GM23248 (cell line): ENCODE data around the gene ARHGAP26. TPM values are rescaled to one million over a fixed set of nuclear protein-coding genes. Genes with fewer than 3 reads are reported as not detected.

Experiments
- DNase-seq: peaks from one replicate; pipeline ENCODE4 v3.0.0-alpha.2; 2015
- H2AFZ ChIP-seq: fragments of 200-600 bp; sonication (generic); 2 replicates; pipeline ENCODE4 v1.6.1; 2016; ENCODE audit warnings: antibody characterized with exemption
- H3F3A ChIP-seq: fragments of 200-600 bp; sonication (generic); 2 replicates; pipeline ENCODE4 v1.6.1; 2016; ENCODE audit warnings: mild to moderate bottlenecking, antibody characterized with exemption, mixed run types; ENCODE audit not compliant: insufficient read depth
- H3K27ac ChIP-seq: fragments of 200-600 bp; sonication (generic); 2 replicates; pipeline ENCODE4 v1.5.1; 2016; ENCODE audit warnings: mild to moderate bottlenecking
- H3K27me3 ChIP-seq: fragments of 200-600 bp; sonication (generic); replicated peaks from 2 replicates; pipeline ENCODE4 v1.6.1; 2016; ENCODE audit warnings: mild to moderate bottlenecking; ENCODE audit not compliant: insufficient read depth
- H3K36me3 ChIP-seq: fragments of 200-600 bp; sonication (generic); 2 replicates; pipeline ENCODE4 v1.6.1; 2016; ENCODE audit warnings: low read depth, mild to moderate bottlenecking
- H3K4me1 ChIP-seq: fragments of 200-600 bp; sonication (generic); 2 replicates; pipeline ENCODE4 v1.6.1; 2016; ENCODE audit warnings: mild to moderate bottlenecking; ENCODE audit not compliant: insufficient read depth
- H3K4me2 ChIP-seq: fragments of 200-600 bp; sonication (generic); one replicate; pipeline ENCODE4 v1.6.1; 2016; ENCODE audit warnings: mild to moderate bottlenecking; ENCODE audit not compliant: unreplicated experiment
- H3K4me3 ChIP-seq: fragments of 200-600 bp; sonication (generic); 2 replicates; pipeline ENCODE4 v1.5.1; 2016; ENCODE audit warnings: mild to moderate bottlenecking
- H3K79me2 ChIP-seq: fragments of 200-600 bp; sonication (generic); 2 replicates; pipeline ENCODE4 v1.6.1; 2016; ENCODE audit warnings: mild to moderate bottlenecking; ENCODE audit not compliant: insufficient read depth
- H3K9ac ChIP-seq: fragments of 200-600 bp; sonication (generic); 2 replicates; pipeline ENCODE4 v1.6.1; 2016; ENCODE audit warnings: mild to moderate bottlenecking
- H3K9me2 ChIP-seq: fragments of 200-600 bp; sonication (generic); 2 replicates; pipeline ENCODE4 v1.6.1; 2016; ENCODE audit warnings: mixed run types, mild to moderate bottlenecking, moderate library complexity; ENCODE audit not compliant: insufficient read depth
- H3K9me3 ChIP-seq: fragments of 200-600 bp; sonication (generic); one replicate; pipeline ENCODE4 v1.6.1; 2017; ENCODE audit warnings: low read depth
- H4K20me1 ChIP-seq: fragments of 200-600 bp; sonication (generic); 2 replicates; pipeline ENCODE4 v1.6.0; 2016; ENCODE audit not compliant: insufficient read depth
- EZH2 ChIP-seq: fragments of 200-600 bp; sonication (generic); IDR thresholded peaks from 2 replicates; pipeline ENCODE4 v1.6.1; 2018; ENCODE audit warnings: antibody characterized with exemption, mild to moderate bottlenecking; ENCODE audit not compliant: insufficient read depth, poor library complexity, severe bottlenecking
- EZH2phosphoT487 ChIP-seq: fragments of 200-600 bp; sonication (generic); IDR thresholded peaks from 2 replicates; pipeline ENCODE4 v1.6.1; 2018; ENCODE audit warnings: antibody characterized with exemption, moderate library complexity, mild to moderate bottlenecking, low read depth; ENCODE audit not compliant: insufficient read depth
- WGBS, 2 experiments: methylation state at CpG; one replicate each; pipeline ENCODE4 v1.1.6; 2015 to 2017; ENCODE audit warnings: low lambda C conversion rate in 2 of 2, low coverage in 1 of 2; ENCODE audit errors: missing lambda C conversion rate in 2 of 2; 5-methylcytosine and 5-hydroxymethylcytosine counted together
- in situ Hi-C: fragments of 300-500 bp; cut with MboI; formaldehyde crosslinking; loops from 2 replicates; pipeline ENCODE4 v1.15.0; 2020
- polyA plus RNA-seq: library from polyadenylated mRNA; unstranded; fragments of >200 nt; fragmentation: Nextera tagmentation; extraction: Ambion mirVana; gene quantifications from 2 replicates; pipeline ENCODE4 v1.2.1, GENCODE V29; 2016
- total RNA-seq: library from RNA; depleted of rRNA; stranded (reverse); fragments of >200 nt; shearing (Covaris generic); gene quantifications from 2 replicates; pipeline ENCODE4 v1.2.3, GENCODE V29; 2014

Gene ARHGAP26
- total and polyA plus RNA-seq, 2 experiments from 2014 or later = 1.6 to 1.7 TPM

DNA sequence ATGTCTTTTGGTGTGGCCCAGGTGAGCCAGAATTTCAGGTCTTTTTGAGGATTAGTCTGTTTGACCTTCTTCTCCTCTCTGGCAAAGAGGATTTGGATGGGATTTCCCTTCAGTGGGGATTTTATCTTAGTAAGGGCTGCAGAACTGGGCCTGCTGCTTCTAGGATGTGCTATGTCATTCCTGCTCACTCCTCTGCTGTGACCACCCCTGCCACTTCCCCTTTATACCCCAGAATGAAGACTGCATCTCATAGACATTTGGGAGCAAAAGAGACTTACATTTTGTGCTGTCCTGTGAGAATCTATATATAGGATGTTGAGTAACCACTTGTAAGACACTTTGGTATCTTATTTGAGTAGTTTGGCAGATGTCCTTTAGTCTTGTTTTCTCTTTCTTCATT lies 76.2 kb downstream of the ARHGAP26 start:
- Histone ChIP-seq H3K9me2 (no peaks in the 10 kb centered on the region), H3K9me3 (no peaks in the 10 kb centered on the region), H3K79me2 (no peaks in the 10 kb centered on the region), H3K9ac (no peak overlapping the region), H3F3A (peaks cover 15% of the 10 kb centered on the region; the same call in 1 of the 2 replicates), H3K4me2 (no peak overlapping the region), H3K27me3 (no peaks in the 10 kb centered on the region), H3K4me1 (peaks cover 21% of the 10 kb centered on the region), H3K36me3 (no peaks in the 10 kb centered on the region), H3K4me3 (no peak overlapping the region), H4K20me1 (no peaks in the 10 kb centered on the region), H2AFZ (no peak overlapping the region), H3K27ac (no peak overlapping the region)
- no peak for DNase-seq
- no peak for TF ChIP-seq EZH2
- TF ChIP-seq EZH2phosphoT487 = no peak
- in situ Hi-C loops = no loop called here

DNA sequence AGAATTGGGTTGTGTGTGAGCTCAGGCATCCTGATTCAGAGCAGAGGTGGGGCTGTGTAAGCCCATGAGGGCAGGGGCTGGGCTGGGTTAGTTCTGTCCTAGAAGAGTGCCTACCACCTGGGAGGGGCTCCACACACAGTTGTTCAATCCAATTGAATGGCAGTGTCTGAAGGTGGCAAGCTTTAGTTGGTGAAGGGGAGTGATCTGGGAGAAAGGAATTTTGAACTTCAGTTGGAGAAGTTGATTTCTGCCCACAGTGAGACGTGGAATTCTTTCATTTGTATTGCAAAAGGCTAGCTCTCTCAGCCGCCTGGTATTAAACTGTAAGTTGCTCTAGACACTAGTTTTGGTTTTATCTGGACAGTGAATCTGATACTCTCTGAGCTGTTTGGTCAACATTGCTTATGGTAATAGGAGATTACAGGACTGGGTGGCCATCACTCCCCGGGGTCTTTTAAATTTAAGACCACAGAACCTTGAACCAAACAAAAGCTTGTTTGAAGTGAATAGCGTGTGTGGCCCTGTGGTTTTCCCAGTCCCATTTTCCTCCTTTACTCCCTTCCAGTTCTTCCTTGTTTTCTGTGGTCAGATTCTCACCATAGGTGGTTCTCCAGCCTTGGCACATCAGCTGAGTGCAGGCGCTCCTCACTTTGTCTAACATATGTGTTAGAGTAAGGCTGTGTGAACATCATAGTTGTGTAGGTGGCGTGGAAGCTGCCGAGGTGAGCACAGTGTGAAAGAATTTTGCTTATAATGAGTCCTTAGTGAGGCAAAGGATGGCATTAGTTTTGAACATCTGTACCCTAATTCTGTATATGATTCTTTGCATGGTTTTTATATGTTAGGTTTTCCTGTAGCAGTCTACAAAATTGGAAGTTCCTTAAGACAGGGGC lies 78.0 kb downstream of the ARHGAP26 start:
- no peak for TF ChIP-seq EZH2
- Histone ChIP-seq H3K27ac (peak overlapping the region; percentile 60), H3K4me2 (no peak overlapping the region), H4K20me1 (no peaks in the 10 kb centered on the region), H3K9me2 (no peaks in the 10 kb centered on the region), H3K9ac (no peak overlapping the region), H3K4me1 (peaks cover 13% of the 10 kb centered on the region; the same call in 1 of the 2 replicates), H3K27me3 (no peaks in the 10 kb centered on the region), H3F3A (peaks cover 5% of the 10 kb centered on the region; the same call in 1 of the 2 replicates), H3K36me3 (no peaks in the 10 kb centered on the region), H3K79me2 (no peaks in the 10 kb centered on the region), H3K4me3 (no peak overlapping the region), H3K9me3 (no peaks in the 10 kb centered on the region), H2AFZ (no peak overlapping the region)
- in situ Hi-C loops = no loop called here
- peak; percentile 79 for DNase-seq
- 75 to 79% methylated on average over 7 of the region's 7 CpGs for WGBS, 2 experiments

DNA sequence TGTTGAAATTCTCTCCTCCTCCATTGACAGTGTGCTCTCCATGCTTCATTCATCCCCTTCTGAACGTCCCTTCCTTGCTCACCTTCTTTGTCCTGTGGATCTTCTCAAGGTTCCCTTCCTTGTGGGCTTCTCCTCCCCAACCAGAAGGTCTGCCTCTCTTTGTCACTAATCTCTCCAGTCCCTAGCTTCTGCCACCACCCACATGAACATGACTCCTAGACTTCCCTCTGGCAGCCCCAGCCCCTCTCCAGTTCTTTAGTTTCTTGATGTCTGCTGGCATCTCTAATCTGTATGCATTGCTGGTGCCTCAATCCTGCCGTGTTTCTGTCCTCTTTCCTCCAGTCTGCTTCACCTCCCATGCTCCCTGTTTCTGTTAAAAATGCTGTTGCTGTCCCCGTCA lies 79.3 kb downstream of the ARHGAP26 start:
- no peaks in the 10 kb centered on the region for H3K27me3 ChIP-seq
- no peaks in the 10 kb centered on the region for H3K79me2 ChIP-seq
- 66 to 71% methylated on average over 3 of the region's 3 CpGs for WGBS, 2 experiments
- no peaks in the 10 kb centered on the region for H4K20me1 ChIP-seq
- peaks cover 13% of the 10 kb centered on the region; the same call in 1 of the 2 replicates for H3K4me1 ChIP-seq
- TF ChIP-seq EZH2phosphoT487 (no peak), EZH2 (no peak)
- H3K36me3 ChIP-seq = no peaks in the 10 kb centered on the region
- DNase-seq = no peak
- H3K27ac ChIP-seq = no peak overlapping the region
- H3K4me3 ChIP-seq = no peak overlapping the region
- in situ Hi-C loops = no loop called here
- H3K9me2 ChIP-seq = no peaks in the 10 kb centered on the region
- H3K9me3 ChIP-seq = no peaks in the 10 kb centered on the region
- no peak overlapping the region for H3K4me2 ChIP-seq
- no peak overlapping the region for H2AFZ ChIP-seq
- no peak overlapping the region for H3K9ac ChIP-seq
- H3F3A ChIP-seq = peaks cover 5% of the 10 kb centered on the region; the same call in 1 of the 2 replicates

DNA sequence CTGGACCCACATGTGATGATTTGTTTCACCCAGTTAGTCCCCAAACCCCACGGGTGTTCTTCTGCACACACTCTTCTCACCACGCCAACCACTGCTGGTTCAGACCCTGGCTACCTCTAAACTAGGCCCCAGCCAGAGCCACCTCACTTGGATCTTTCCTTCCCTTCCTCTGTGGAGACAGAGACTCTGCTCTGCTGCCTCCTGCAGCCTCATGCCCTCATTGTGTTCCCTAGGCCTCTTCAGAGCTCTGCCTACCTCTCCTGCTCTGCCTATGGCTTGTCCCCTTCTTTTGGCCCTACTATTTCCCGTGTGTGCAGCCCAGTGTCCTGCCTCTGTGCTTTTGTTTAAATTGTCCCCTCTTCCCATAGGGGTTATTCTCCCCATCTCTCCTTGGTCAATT lies 79.7 kb downstream of the ARHGAP26 start:
- H3K4me3 ChIP-seq = no peak overlapping the region
- H3K36me3 ChIP-seq = no peaks in the 10 kb centered on the region
- no peaks in the 10 kb centered on the region for H4K20me1 ChIP-seq
- in situ Hi-C loops = no loop called here
- DNase-seq = no peak
- H2AFZ ChIP-seq = no peak overlapping the region
- H3K9me2 ChIP-seq = no peaks in the 10 kb centered on the region
- H3K27ac ChIP-seq = no peak overlapping the region
- H3F3A ChIP-seq = peaks cover 5% of the 10 kb centered on the region; the same call in 1 of the 2 replicates
- 88 to 98% methylated on average over 3 of the region's 3 CpGs for WGBS, 2 experiments
- no peaks in the 10 kb centered on the region for H3K9me3 ChIP-seq
- H3K4me1 ChIP-seq = peaks cover 13% of the 10 kb centered on the region; the same call in 1 of the 2 replicates
- H3K79me2 ChIP-seq = no peaks in the 10 kb centered on the region
- H3K4me2 ChIP-seq = no peak overlapping the region
- TF ChIP-seq EZH2 (no peak), EZH2phosphoT487 (no peak)
- no peaks in the 10 kb centered on the region for H3K27me3 ChIP-seq
- no peak overlapping the region for H3K9ac ChIP-seq
